K562 (cell line): ENCODE measurements around the gene ADPRHL1. TPM values are rescaled to one million over a fixed set of nuclear protein-coding genes. Genes with fewer than 3 reads are reported as not detected.

Source experiments
- CXXC5 ChIP-seq: fragments of 250-450 bp; sonication (Bioruptor Pico); IDR thresholded peaks from 2 replicates; pipeline ENCODE4 v1.8.0; 2022; ENCODE audit warnings: inconsistent platforms, mild to moderate bottlenecking, moderate library complexity
- FOXK2 ChIP-seq, 2 experiments: fragments of 450-650 bp; IDR thresholded peaks in 1 of 2; conservative IDR thresholded peaks in 1 of 2; 2 replicates each; pipeline ENCODE4 v1.6.1; 2016; ENCODE audit warnings: low read depth in 2 of 2, mild to moderate bottlenecking in 1 of 2
- PHF8 ChIP-seq: fragments of 200-600 bp; sonication (generic); IDR thresholded peaks from 2 replicates; pipeline ENCODE4 v1.6.1; 2012; ENCODE audit warnings: mixed run types, mild to moderate bottlenecking, inconsistent platforms, low read length, moderate library complexity, borderline replicate concordance
- POLR2AphosphoS2 ChIP-seq: IDR thresholded peaks from 2 replicates; pipeline ENCODE4 v1.6.1; 2012; ENCODE audit warnings: low read length, improper control_type of control experiment
- RBFOX2 ChIP-seq: fragments of 200-400 bp; formaldehyde crosslinking; IDR thresholded peaks from 2 replicates; pipeline ENCODE4 v1.6.1; 2017; ENCODE audit warnings: low read depth, mild to moderate bottlenecking, low read length, moderate library complexity
- SMAD3 ChIP-seq: fragments of 450-650 bp; formaldehyde crosslinking; conservative IDR thresholded peaks from 2 replicates; pipeline ENCODE4 v1.4.0; 2020; ENCODE audit warnings: mild to moderate bottlenecking
- TEAD4 ChIP-seq, 2 experiments: sonication (generic) in 1 of 2; formaldehyde crosslinking in 1 of 2; IDR thresholded peaks; 2 replicates each; pipeline versions ENCODE4 v1.6.1 to v1.8.0; 2012 to 2022; ENCODE audit warnings: borderline replicate concordance in 1 of 2, inconsistent platforms in 1 of 2, low read length in 1 of 2, mild to moderate bottlenecking in 1 of 2, missing genetic modification reagents in 1 of 2
- VEZF1 ChIP-seq: fragments of 200-800 bp; sonication (Bioruptor generic); IDR thresholded peaks from 2 replicates; pipeline ENCODE4 v1.6.1; 2017; ENCODE audit warnings: missing genetic modification characterization, missing compliant biosample characterization
- ZNF140 ChIP-seq: fragments of 250-450 bp; sonication (Bioruptor Pico); IDR thresholded peaks from 2 replicates; pipeline ENCODE4 v1.8.0; 2021; ENCODE audit warnings: moderate library complexity, mild to moderate bottlenecking, inconsistent platforms
- ZNF175 ChIP-seq: fragments of 200-800 bp; sonication (Bioruptor generic); IDR thresholded peaks from 2 replicates; pipeline ENCODE4 v1.6.1; 2016; ENCODE audit warnings: low read depth, mild to moderate bottlenecking, missing genetic modification characterization, missing compliant biosample characterization
- ZNF197 ChIP-seq: fragments of 200-800 bp; sonication (Bioruptor generic); IDR thresholded peaks from 2 replicates; pipeline ENCODE4 v1.6.1; 2016; ENCODE audit warnings: low read depth, missing genetic modification characterization, missing compliant biosample characterization
- ZNF311 ChIP-seq: fragments of 250-450 bp; sonication (Bioruptor Pico); IDR thresholded peaks from 2 replicates; pipeline ENCODE4 v1.4.0; 2020; ENCODE audit warnings: mild to moderate bottlenecking, moderate library complexity
- ZNF644 ChIP-seq: fragments of 200-800 bp; sonication (Bioruptor generic); IDR thresholded peaks from 2 replicates; pipeline ENCODE4 v1.6.1; 2016; ENCODE audit warnings: low read depth, missing genetic modification characterization, missing compliant biosample characterization
- polyA plus RNA-seq, 8 experiments: library from polyadenylated mRNA; depleted of rRNA in 4 of 8; stranded (reverse) in 5 of 8; unstranded in 3 of 8; fragments of >200 nt; fragmentation: Nextera tagmentation in 2 of 8; fragmentation: Illumina TruSeq in 1 of 8; extraction: Ambion mirVana in 2 of 8; extraction: Trizol in 1 of 8; gene quantifications; 2 replicates each; pipeline versions ENCODE4 v1.2.1 to v1.2.3, GENCODE V29; 2011 to 2014; ENCODE audit warnings: inconsistent platforms in 1 of 8, missing spikeins in 1 of 8
- total RNA-seq, 7 experiments: library from RNA; depleted of rRNA in 6 of 7; stranded (reverse); fragments of >200 nt in 6 of 7; fragmentation: Illumina TruSeq in 2 of 7; extraction: Trizol in 2 of 7; gene quantifications; 2 replicates each; pipeline versions ENCODE4 v1.2.1 to v1.2.3, GENCODE V29; 2011 to 2021; ENCODE audit warnings: low replicate concordance in 1 of 7
- TF ChIP-seq, protein P1 (sequence below), 2 experiments: fragments of 450-650 bp; formaldehyde crosslinking in 1 of 2; IDR thresholded peaks; 2 replicates each; pipeline versions ENCODE4 v1.4.0 to v1.6.1; 2014 to 2020; ENCODE audit warnings: mild to moderate bottlenecking in 2 of 2, borderline replicate concordance in 1 of 2, low read depth in 1 of 2

Gene ADPRHL1
- total and polyA plus RNA-seq, 9 of the 15 experiments (the other 6 are each of a cell fraction or from before 2014, with no cell fraction given), result 0.06 to 0.76 (median 0.37) TPM; not detected in 1

GRCh38 chr13:113393563-113394338 lies 59.5 kb downstream of the ADPRHL1 start (continued):
- TF ChIP-seq, protein P1, sequence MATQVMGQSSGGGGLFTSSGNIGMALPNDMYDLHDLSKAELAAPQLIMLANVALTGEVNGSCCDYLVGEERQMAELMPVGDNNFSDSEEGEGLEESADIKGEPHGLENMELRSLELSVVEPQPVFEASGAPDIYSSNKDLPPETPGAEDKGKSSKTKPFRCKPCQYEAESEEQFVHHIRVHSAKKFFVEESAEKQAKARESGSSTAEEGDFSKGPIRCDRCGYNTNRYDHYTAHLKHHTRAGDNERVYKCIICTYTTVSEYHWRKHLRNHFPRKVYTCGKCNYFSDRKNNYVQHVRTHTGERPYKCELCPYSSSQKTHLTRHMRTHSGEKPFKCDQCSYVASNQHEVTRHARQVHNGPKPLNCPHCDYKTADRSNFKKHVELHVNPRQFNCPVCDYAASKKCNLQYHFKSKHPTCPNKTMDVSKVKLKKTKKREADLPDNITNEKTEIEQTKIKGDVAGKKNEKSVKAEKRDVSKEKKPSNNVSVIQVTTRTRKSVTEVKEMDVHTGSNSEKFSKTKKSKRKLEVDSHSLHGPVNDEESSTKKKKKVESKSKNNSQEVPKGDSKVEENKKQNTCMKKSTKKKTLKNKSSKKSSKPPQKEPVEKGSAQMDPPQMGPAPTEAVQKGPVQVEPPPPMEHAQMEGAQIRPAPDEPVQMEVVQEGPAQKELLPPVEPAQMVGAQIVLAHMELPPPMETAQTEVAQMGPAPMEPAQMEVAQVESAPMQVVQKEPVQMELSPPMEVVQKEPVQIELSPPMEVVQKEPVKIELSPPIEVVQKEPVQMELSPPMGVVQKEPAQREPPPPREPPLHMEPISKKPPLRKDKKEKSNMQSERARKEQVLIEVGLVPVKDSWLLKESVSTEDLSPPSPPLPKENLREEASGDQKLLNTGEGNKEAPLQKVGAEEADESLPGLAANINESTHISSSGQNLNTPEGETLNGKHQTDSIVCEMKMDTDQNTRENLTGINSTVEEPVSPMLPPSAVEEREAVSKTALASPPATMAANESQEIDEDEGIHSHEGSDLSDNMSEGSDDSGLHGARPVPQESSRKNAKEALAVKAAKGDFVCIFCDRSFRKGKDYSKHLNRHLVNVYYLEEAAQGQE (IDR thresholded peaks at IDR 0.05; ENCODE audit: borderline replicate concordance), result peak; percentile 74
- TF ChIP-seq, protein P1 (CRISPR knock-in tag; IDR thresholded peaks at IDR 0.05; ENCODE audit: low read depth), result no peak
- TF ChIP-seq FOXK2 (conservative IDR thresholded peaks at IDR 0.05 in 1 of 2, IDR thresholded peaks at IDR 0.05 in 1 of 2; ENCODE audit: low read depth in 2 of 2) (no peak), TEAD4 (IDR thresholded peaks at IDR 0.05; ENCODE audit: low read length) (no peak), TEAD4 (CRISPR knock-in tag; IDR thresholded peaks at IDR 0.05; ENCODE audit: borderline replicate concordance) (no peak), SMAD3 (CRISPR knock-in tag) (no peak), ZNF175 (CRISPR knock-in tag) (no peak), ZNF644 (tag) (no peak), VEZF1 (peak; percentile 43; the same call in 1 of the 2 replicates), ZNF140 (CRISPR knock-in tag) (no peak), ZNF197 (CRISPR knock-in tag) (no peak), PHF8 (peak; percentile 39; the same call in 1 of the 2 replicates), CXXC5 (peak; percentile 43; the same call in 1 of the 2 replicates), RBFOX2 (peak; percentile 46; the same call in 1 of the 2 replicates), POLR2AphosphoS2 (no peak), ZNF311 (no peak)
